Measurements from ENCODE around the gene ACMSD. TPM values are rescaled to one million over a fixed set of nuclear protein-coding genes. Genes with fewer than 3 reads are reported as not detected.

ACMSD gene
- total and polyA plus RNA-seq, 9 of the 15 experiments (the other 6 are each of a cell fraction or from before 2014, with no cell fraction given), result not detected

DNA sequence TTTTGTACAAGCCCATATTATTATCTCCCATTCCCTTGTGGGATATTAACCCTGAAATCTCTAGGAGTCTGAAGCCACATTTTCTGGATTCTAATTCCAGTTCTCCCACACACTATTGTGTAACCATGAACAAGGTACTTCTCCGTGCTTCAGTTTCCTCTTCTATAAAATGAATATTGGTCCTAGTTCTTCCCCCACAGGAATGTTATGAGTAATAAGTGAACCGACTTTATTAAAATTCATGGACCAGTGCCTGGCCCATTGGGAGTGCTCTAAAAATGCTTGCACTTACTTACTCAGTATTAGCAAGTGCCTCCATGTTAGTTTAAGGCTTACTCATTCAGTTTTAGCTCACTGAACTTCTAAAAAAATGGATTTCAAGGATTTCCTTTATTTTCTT is 1.4 kb upstream of the ACMSD start:
- BruUV-seq (replicated peaks), result no TSS peak
- Histone ChIP-seq H4K20me1 (replicated peaks; ENCODE audit: control insufficient read depth, insufficient read depth, low read length) (no peaks in the 10 kb centered on the region), H3K4me1 (replicated peaks in 1 of 2; ENCODE audit: control insufficient read depth in 2 of 2, insufficient read depth in 2 of 2, low read length in 2 of 2) (no peaks in the 10 kb centered on the region), H3K36me3 (ENCODE audit: control insufficient read depth, insufficient read depth, low read length) (no peaks in the 10 kb centered on the region), H3K79me2 (ENCODE audit: control insufficient read depth, insufficient read depth, low read length) (no peaks in the 10 kb centered on the region), H2AFZ (ENCODE audit: low read depth, low read length) (no peak overlapping the region), H3K9me3 (replicated peaks; ENCODE audit: control insufficient read depth, insufficient read depth, low read depth, low read length) (no peaks in the 10 kb centered on the region), H3K27ac (ENCODE audit: extremely low read depth, low read depth, low read length) (no peak overlapping the region), H3K9me1 (ENCODE audit: control insufficient read depth, insufficient read depth, low read length) (no peaks in the 10 kb centered on the region), H3K27me3 (ENCODE audit: control insufficient read depth in 2 of 2, insufficient read depth in 2 of 2, low read length in 2 of 2) (no peaks in the 10 kb centered on the region), H3K4me2 (ENCODE audit: insufficient read depth, low read length) (no peak overlapping the region), H3K4me3 (no peak overlapping the region), H3K9ac (ENCODE audit: insufficient read depth in 1 of 2, low read depth in 2 of 2, low read length in 2 of 2) (no peak overlapping the region)
- ChIA-PET POLR2A (interaction anchor here (0.6 kb wide), 1 partner anchor 12 kb away, joined by 3 read pairs; no protein-coding TSS in a partner anchor), CTCF (ENCODE audit: low intra/inter-chr PET ratio) (no interaction called here)
- in situ Hi-C loops (cut with MboI) (no loop called here), intact Hi-C loops (cut with micrococcal nuclease) (no loop called here)
- ATAC-seq (no peak), DNase-seq (ENCODE audit: extremely low read depth in 1 of 4, low spot score in 3 of 4) (no peak), FAIRE-seq (no peak)
- 3% methylated on average over 2 of the region's 2 CpGs for WGBS (ENCODE audit: insufficient coverage, low coverage, missing lambda C conversion rate)
- TF ChIP-seq BRF1 (IDR thresholded peaks at IDR 0.05; ENCODE audit: borderline replicate concordance, extremely low read depth, insufficient read length), result no peak
- no peak for TF ChIP-seq E2F3 (CRISPR knock-in tag; IDR thresholded peaks at IDR 0.05)
- TF ChIP-seq, protein P1, sequence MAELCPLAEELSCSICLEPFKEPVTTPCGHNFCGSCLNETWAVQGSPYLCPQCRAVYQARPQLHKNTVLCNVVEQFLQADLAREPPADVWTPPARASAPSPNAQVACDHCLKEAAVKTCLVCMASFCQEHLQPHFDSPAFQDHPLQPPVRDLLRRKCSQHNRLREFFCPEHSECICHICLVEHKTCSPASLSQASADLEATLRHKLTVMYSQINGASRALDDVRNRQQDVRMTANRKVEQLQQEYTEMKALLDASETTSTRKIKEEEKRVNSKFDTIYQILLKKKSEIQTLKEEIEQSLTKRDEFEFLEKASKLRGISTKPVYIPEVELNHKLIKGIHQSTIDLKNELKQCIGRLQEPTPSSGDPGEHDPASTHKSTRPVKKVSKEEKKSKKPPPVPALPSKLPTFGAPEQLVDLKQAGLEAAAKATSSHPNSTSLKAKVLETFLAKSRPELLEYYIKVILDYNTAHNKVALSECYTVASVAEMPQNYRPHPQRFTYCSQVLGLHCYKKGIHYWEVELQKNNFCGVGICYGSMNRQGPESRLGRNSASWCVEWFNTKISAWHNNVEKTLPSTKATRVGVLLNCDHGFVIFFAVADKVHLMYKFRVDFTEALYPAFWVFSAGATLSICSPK (IDR thresholded peaks at IDR 0.05; ENCODE audit: borderline replicate concordance), result no peak
- no peak for TF ChIP-seq NCOA1 (IDR thresholded peaks at IDR 0.05; ENCODE audit: low read depth)
- no peak for TF ChIP-seq BACH1 (tag; IDR thresholded peaks at IDR 0.05)
- TF ChIP-seq LEF1 (IDR thresholded peaks at IDR 0.05), result no peak
- TF ChIP-seq, protein P2, sequence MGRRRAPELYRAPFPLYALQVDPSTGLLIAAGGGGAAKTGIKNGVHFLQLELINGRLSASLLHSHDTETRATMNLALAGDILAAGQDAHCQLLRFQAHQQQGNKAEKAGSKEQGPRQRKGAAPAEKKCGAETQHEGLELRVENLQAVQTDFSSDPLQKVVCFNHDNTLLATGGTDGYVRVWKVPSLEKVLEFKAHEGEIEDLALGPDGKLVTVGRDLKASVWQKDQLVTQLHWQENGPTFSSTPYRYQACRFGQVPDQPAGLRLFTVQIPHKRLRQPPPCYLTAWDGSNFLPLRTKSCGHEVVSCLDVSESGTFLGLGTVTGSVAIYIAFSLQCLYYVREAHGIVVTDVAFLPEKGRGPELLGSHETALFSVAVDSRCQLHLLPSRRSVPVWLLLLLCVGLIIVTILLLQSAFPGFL (CRISPR knock-in tag; IDR thresholded peaks at IDR 0.05), result no peak
- no peak for TF ChIP-seq EHMT2 (IDR thresholded peaks at IDR 0.05)
- no peak for TF ChIP-seq HMG20A (CRISPR knock-in tag; conservative IDR thresholded peaks at IDR 0.05)
- no peak for TF ChIP-seq BCL6 (CRISPR knock-in tag; IDR thresholded peaks at IDR 0.05)
- TF ChIP-seq, protein P3, sequence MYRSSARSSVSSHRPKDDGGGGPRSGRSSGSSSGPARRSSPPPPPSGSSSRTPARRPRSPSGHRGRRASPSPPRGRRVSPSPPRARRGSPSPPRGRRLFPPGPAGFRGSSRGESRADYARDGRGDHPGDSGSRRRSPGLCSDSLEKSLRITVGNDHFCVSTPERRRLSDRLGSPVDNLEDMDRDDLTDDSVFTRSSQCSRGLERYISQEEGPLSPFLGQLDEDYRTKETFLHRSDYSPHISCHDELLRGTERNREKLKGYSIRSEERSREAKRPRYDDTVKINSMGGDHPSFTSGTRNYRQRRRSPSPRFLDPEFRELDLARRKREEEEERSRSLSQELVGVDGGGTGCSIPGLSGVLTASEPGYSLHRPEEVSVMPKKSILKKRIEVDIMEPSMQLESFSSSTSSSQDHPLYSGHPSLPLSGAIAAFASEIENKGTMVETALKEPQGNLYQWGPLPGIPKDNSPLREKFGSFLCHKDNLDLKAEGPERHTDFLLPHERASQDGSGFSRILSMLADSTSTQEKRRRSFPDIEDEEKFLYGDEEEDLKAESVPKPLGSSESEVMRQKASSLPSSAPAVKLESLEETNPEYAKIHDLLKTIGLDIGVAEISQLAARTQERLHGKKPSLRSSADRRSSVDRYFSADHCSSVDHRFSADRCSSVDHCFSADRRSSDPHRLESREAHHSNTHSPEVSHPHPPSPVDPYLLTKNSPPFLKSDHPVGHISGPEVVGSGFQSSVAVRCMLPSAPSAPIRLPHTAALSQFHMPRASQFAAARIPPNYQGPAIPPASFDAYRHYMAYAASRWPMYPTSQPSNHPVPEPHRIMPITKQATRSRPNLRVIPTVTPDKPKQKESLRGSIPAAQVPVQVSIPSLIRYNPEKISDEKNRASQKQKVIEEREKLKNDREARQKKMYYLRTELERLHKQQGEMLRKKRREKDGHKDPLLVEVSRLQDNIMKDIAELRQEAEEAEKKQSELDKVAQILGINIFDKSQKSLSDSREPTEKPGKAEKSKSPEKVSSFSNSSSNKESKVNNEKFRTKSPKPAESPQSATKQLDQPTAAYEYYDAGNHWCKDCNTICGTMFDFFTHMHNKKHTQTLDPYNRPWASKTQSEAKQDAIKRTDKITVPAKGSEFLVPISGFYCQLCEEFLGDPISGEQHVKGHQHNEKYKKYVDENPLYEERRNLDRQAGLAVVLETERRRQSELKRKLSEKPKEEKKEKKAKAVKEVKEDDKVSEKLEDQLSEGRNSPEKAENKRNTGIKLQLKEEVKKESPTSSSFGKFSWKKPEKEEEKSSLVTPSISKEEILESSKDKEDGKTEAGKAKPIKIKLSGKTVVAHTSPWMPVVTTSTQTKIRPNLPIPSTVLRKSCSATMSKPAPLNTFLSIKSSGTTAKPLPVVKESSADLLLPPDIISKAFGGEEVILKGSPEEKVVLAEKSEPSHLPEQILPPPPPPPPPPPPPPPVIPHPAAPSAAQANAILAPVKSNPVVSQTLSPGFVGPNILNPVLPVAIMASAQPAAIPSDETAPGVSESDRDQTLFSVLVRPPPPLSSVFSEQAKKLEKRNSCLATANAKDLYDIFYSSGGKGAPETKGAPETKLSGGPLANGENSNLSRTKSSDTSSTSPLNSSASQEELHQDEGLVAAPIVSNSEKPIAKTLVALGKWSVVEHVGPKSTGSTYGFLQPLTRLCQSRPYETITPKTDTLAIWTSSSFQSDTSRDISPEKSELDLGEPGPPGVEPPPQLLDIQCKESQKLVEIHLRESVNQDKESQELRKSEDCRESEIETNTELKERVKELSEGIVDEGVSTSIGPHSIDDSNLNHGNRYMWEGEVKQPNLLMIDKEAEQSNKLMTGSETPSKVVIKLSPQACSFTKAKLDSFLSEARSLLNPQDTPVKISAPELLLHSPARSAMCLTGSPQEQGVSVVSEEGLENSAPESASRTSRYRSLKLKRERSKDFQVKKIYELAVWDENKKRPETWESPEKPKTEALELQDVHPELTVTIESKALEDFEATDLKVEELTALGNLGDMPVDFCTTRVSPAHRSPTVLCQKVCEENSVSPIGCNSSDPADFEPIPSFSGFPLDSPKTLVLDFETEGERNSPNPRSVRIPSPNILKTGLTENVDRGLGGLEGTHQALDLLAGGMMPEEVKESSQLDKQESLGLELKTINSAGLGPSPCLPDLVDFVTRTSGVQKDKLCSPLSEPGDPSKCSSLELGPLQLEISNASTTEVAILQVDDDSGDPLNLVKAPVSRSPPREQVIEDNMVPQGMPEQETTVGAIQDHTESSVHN (IDR thresholded peaks at IDR 0.05; ENCODE audit: borderline replicate concordance in 1 of 2, low read depth in 1 of 2), result no peak
- TF ChIP-seq BCOR (IDR thresholded peaks at IDR 0.05), result no peak
